Epithelial cell of esophagus (primary cell): Measurements from ENCODE around the gene SMPD3.

Experiments used
- DNase-seq: peaks from one replicate; pipeline ENCODE4 v3.0.0; 2010; ENCODE audit warnings: low read depth
- H3K4me3 ChIP-seq: 2 replicates; pipeline ENCODE4 v1.5.1; 2011; ENCODE audit warnings: mild to moderate bottlenecking, low read length, control low read depth
- TF ChIP-seq, protein P1 (sequence below): IDR thresholded peaks from 2 replicates; pipeline ENCODE4 v1.5.1; 2011; ENCODE audit warnings: low read depth, mild to moderate bottlenecking, low read length, control low read depth, inconsistent platforms; ENCODE audit not compliant: insufficient read depth; ENCODE audit errors: missing control alignments

The SMPD3 gene

GRCh38 chr16:68385371-68385770 lies 62.9 kb downstream of the SMPD3 start:
- no peak overlapping the region for H3K4me3 ChIP-seq
- TF ChIP-seq, protein P1, sequence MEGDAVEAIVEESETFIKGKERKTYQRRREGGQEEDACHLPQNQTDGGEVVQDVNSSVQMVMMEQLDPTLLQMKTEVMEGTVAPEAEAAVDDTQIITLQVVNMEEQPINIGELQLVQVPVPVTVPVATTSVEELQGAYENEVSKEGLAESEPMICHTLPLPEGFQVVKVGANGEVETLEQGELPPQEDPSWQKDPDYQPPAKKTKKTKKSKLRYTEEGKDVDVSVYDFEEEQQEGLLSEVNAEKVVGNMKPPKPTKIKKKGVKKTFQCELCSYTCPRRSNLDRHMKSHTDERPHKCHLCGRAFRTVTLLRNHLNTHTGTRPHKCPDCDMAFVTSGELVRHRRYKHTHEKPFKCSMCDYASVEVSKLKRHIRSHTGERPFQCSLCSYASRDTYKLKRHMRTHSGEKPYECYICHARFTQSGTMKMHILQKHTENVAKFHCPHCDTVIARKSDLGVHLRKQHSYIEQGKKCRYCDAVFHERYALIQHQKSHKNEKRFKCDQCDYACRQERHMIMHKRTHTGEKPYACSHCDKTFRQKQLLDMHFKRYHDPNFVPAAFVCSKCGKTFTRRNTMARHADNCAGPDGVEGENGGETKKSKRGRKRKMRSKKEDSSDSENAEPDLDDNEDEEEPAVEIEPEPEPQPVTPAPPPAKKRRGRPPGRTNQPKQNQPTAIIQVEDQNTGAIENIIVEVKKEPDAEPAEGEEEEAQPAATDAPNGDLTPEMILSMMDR, result no peak
- DNase-seq, result no peak

DNA sequence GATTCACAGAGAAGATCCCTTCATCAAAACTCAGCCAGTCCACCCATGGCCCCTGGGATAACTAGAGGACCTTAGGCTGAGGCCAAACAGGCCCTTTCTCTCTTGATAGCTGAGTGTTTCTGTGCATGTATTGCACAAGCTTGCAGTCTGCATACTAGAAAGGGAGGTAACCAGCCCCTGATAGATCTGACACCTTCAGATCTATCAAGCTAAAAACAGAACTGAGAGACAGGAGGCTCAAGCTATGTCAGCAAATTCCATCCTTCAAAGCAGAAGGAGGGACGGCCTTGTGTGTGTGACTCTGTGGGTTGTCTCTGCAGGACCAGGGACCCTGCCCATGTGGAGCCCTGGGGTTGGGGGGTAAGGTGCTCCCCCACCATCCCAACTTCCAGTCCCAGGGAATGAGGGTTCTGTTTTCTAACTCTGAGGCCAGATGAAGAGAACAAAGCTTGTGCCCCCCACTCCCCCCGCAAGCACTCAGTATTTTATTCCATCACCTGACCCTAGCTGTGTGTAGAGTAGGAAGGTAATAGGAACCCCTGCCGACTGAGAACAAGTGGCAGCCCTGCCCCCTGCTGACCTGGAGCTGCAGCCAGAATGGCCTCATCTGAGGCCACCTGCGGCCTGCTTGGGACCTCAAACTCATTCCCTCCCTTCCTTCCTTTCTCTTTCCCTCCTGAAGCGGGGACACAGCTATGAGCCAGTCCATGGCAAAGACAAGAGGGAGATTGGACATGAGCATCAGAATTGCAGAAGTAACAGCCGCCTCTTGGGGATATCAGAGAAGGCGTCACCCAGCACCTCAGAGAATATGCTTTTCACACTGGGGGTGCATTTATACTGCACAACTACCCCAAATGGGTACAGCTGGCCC lies 63.8 kb downstream of the SMPD3 start:
- no peak overlapping the region for H3K4me3 ChIP-seq
- TF ChIP-seq, protein P1, result no peak
- DNase-seq, result no peak

- DNase-seq, result no peak
- H3K4me3 ChIP-seq, result no peak overlapping the region
Observed at GRCh38 chr16:68383858-68384257, 64.5 kb downstream of the SMPD3 start.

GRCh38 chr16:68382296-68382718 lies 66.0 kb downstream of the SMPD3 start:
- TF ChIP-seq, protein P1, result peak; percentile 27
- H3K4me3 ChIP-seq, result no peak overlapping the region
- no peak for DNase-seq

More at GRCh38 chr16:68383858-68384257, 64.5 kb downstream of the SMPD3 start:
- TF ChIP-seq, protein P1, result no peak

GRCh38 chr16:68381363-68381724 lies 67.0 kb downstream of the SMPD3 start:
- TF ChIP-seq, protein P1, result no peak
- no peak for DNase-seq
- H3K4me3 ChIP-seq, result no peak overlapping the region

DNA sequence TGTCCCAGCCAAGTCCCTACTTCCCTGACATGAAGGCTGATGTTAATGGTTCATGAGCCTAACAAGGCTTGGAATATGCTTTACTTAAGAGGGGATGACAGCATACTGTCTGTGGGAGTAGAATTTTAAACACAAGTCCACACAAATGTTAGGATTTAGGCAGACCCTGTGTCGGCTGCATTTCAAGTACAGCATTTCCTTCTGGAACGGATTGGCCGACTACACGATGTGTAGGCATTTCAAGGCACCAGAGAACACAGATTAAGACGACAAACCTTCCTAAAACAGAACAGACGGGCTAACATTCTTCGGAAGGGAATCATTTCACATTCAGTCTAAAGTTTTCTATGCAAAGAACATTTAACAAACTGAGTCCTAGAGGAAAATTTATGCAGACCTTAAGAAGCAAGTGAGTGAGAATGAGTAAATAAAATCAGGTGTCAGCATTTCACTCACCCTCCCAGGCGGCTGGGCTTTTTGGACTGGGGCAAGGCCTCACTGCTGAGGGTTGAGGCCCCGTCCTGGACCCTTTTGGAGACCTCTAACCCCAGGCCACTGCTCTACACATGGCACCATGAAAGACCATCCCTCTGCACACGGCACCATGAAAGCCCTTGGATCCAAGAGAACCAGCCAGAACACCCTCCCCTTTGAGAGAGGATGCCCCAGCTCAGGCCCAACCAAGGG lies 67.5 kb downstream of the SMPD3 start:
- TF ChIP-seq, protein P1, result no peak
- no peak overlapping the region for H3K4me3 ChIP-seq
- no peak for DNase-seq
